ENCODE data around the gene PRRT1. TPM values are rescaled to one million over a fixed set of nuclear protein-coding genes. Genes with fewer than 3 reads are reported as not detected.
"Not testable (repeated sequence)": the region's sequence is repeated elsewhere in the genome, so short reads cannot be mapped to it uniquely, and the experiment has no call there.

Gene PRRT1
- total RNA-seq, 1 donor from 2014 or later = 1.4 TPM

DNA sequence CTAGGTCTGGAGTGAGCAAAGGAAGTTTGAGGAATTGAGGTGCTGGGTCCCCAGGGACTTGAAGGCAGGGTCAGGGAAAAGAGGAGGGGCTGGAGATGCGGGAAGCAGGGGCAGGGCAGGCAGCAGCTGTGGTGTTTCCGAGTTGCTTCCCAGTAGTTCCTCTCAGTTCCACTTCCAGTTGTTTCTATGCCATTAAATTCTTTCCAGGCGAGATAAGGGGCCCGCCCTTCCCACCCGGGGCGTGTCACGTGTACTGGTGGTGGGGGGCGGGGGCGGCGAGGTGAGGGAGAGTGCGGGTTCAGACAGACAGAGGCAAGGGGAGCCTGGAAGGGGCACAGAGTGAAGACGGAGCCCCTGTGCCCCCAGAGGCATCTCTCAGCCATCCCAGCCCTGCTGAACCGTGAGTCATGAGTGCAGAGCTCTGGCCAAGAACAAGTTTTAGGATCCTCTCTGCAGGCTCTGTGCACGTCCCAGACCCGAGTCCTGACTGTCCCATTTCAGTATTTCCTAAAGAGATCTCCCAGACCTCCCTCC is 43.6 kb downstream of the PRRT1 start:
- no peaks in the 10 kb centered on the region for H3K27me3 ChIP-seq
- H3K27ac ChIP-seq = peak overlapping the region; percentile 68 to 81
- no peaks in the 10 kb centered on the region for H3K9me3 ChIP-seq
- peak overlapping the region; percentile 34 to 58 for H3K4me3 ChIP-seq
- peak in 1 of 2 donors; percentile 85 for DNase-seq (ENCODE audit: low spot score in 2 of 2)
- TF ChIP-seq CTCF (IDR thresholded peaks at IDR 0.05) = no peak
- peaks cover 14 to 51% of the 10 kb centered on the region in 2 donors for H3K4me1 ChIP-seq
- no peaks in the 10 kb centered on the region for H3K36me3 ChIP-seq
- intact Hi-C loops (cut with DNase I) = loop anchor here (1.0 kb wide), 1 partner anchor 15 kb away; no protein-coding TSS in a partner anchor

DNA sequence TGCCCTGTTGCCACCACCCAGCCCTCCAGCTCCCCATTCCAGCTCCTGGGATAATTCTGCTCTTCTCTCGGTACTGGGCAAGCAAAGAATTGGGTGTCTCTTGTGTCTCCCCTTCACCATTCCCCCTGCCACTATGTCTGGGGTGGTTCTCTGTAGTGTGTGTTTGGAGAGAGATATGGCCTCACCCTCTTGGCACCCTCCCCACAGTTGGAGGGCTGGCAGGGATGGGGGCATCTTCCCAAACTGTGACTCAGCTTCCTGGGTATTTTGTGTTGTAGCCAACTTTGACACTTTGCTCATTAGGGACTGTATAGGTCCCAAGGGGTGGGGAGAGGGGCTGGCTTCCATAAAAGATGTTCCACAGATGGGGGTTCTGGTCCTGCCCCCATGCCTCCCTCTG is 44.3 kb downstream of the PRRT1 start:
- DNase-seq (ENCODE audit: low spot score in 2 of 2) = peak in 1 of 2 donors; percentile 80
- Histone ChIP-seq H3K27ac (peak overlapping the region; percentile 68 to 81), H3K4me1 (peaks cover 14 to 44% of the 10 kb centered on the region in 2 donors), H3K9me3 (no peaks in the 10 kb centered on the region), H3K27me3 (no peaks in the 10 kb centered on the region), H3K4me3 (peak overlapping the region; percentile 0 to 58), H3K36me3 (no peaks in the 10 kb centered on the region)
- no peak for TF ChIP-seq CTCF (IDR thresholded peaks at IDR 0.05)
- intact Hi-C loops (cut with DNase I) = no loop called here

GRCh38 chr6:32105433-32105832 is 46.3 kb downstream of the PRRT1 start:
- Histone ChIP-seq H3K36me3 (no peaks in the 10 kb centered on the region), H3K9me3 (no peaks in the 10 kb centered on the region), H3K27ac (no peak overlapping the region), H3K4me3 (no peak overlapping the region), H3K27me3 (no peaks in the 10 kb centered on the region), H3K4me1 (peaks cover 14 to 40% of the 10 kb centered on the region in 2 donors)
- no peak for TF ChIP-seq CTCF (IDR thresholded peaks at IDR 0.05)
- DNase-seq (ENCODE audit: low spot score in 2 of 2) = no peak
- intact Hi-C loops (cut with DNase I) = no loop called here

DNA sequence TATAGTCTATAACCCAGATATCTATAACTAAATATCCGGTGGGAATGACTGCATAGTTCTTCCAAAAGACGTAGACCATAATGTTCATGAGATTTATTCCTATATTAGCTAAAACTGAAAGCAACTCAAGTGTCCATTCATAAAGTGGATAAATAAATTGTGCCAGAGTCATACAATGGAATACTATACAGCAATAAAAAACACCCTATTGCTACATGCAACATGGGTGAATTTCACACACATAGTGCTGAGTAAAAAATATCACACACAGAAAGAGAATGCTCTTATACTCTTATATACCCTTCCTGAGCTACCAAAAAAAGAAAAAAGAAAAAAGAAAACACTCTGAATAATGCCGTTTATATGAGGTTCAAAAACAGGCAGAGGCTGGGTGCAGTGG is 49.5 kb downstream of the PRRT1 start:
- no peaks in the 10 kb centered on the region for H3K27me3 ChIP-seq
- peaks cover 0 to 9% of the 10 kb centered on the region in 2 donors for H3K36me3 ChIP-seq
- peaks cover 4 to 15% of the 10 kb centered on the region in 2 donors for H3K4me1 ChIP-seq
- no peaks in the 10 kb centered on the region for H3K9me3 ChIP-seq
- DNase-seq (ENCODE audit: low spot score in 2 of 2) = no peak
- H3K4me3 ChIP-seq = no peak overlapping the region
- intact Hi-C loops (cut with DNase I) = no loop called here
- no peak overlapping the region for H3K27ac ChIP-seq
- TF ChIP-seq CTCF (IDR thresholded peaks at IDR 0.05) = no peak

GRCh38 chr6:32100251-32100650 is 51.5 kb downstream of the PRRT1 start:
- DNase-seq (ENCODE audit: low spot score in 2 of 2); H3K27me3 ChIP-seq; intact Hi-C loops (cut with DNase I); H3K4me1 ChIP-seq; H3K27ac ChIP-seq; H3K9me3 ChIP-seq; H3K4me3 ChIP-seq: not testable (repeated sequence)
- peaks cover 0 to 25% of the 10 kb centered on the region in 2 donors for H3K36me3 ChIP-seq

Other genes with a start within 250 kb of the PRRT1 start
- gene ZBTB12, start 249.9 kb downstream of the PRRT1 start, total RNA-seq = 7.3 TPM
- gene C2, start 224.2 kb downstream of the PRRT1 start, total RNA-seq = 18.6 TPM
- gene CFB, start 205.8 kb downstream of the PRRT1 start, total RNA-seq = 132 TPM
- 208 TPM for gene NELFE, start 193.0 kb downstream of the PRRT1 start, total RNA-seq
- 77.4 TPM for gene SKIC2, start 192.8 kb downstream of the PRRT1 start, total RNA-seq
- gene DXO, start 179.8 kb downstream of the PRRT1 start, total RNA-seq = 18.0 TPM
- gene C4A, start 169.9 kb downstream of the PRRT1 start, total RNA-seq = 147 TPM
- gene C4B, start 137.1 kb downstream of the PRRT1 start, total RNA-seq = 133 TPM
- 14.0 TPM for gene CYP21A2, start 113.5 kb downstream of the PRRT1 start, total RNA-seq
- gene TNXB, start 42.6 kb downstream of the PRRT1 start, total RNA-seq = 493 TPM
- 123 TPM for gene ATF6B, start 23.7 kb downstream of the PRRT1 start, total RNA-seq
- not detected for gene FKBPL, start 21.7 kb downstream of the PRRT1 start, total RNA-seq
- 839 TPM for gene PPT2, start 2.2 kb upstream of the PRRT1 start, total RNA-seq
- gene EGFL8, start 12.7 kb upstream of the PRRT1 start, total RNA-seq = 9.4 TPM
- 136 TPM for gene AGPAT1, start 24.1 kb upstream of the PRRT1 start, total RNA-seq
- gene RNF5, start 26.5 kb upstream of the PRRT1 start, total RNA-seq = 73.0 TPM
- gene AGER, start 32.3 kb upstream of the PRRT1 start, total RNA-seq = 6.1 TPM
- 18.1 TPM for gene PBX2, start 38.3 kb upstream of the PRRT1 start, total RNA-seq
- 19.4 TPM for gene GPSM3, start 40.7 kb upstream of the PRRT1 start, total RNA-seq
- 198 TPM for gene NOTCH4, start 72.1 kb upstream of the PRRT1 start, total RNA-seq
- gene TSBP1, start 220.0 kb upstream of the PRRT1 start, total RNA-seq = not detected